NT2/D1 (cell line): ENCODE data around the gene TRAK1.

Experiments used
- SUZ12 ChIP-seq: IDR thresholded peaks from 2 replicates; pipeline ENCODE4 v1.6.1; 2011; ENCODE audit not compliant: insufficient read length, insufficient read depth; ENCODE audit errors: extremely low read depth
- YY1 ChIP-seq: IDR thresholded peaks from 2 replicates; pipeline ENCODE4 v1.6.1; 2011; ENCODE audit not compliant: insufficient read length, insufficient read depth
- ZNF274 ChIP-seq: IDR thresholded peaks from 2 replicates; pipeline ENCODE4 v1.6.1; 2011; ENCODE audit warnings: mild to moderate bottlenecking, low read depth, low read length

DNA sequence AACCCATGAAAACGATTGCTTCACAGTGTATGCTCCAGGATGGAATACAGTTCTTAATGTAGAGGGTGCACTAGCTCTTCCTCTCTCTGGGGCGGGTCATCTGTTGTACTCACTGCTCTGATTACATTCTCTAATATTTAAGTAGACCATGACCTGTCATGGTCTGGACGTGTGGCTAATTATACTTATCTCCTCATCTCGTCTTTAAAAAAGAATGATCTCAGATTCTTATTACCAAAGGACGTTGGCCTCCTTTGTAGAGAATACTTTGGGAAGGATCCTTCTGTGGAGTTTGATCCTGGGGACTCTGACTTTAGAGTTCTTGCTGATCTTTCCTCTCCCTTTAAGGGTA, 48.4 kb upstream of the TRAK1 start:
- TF ChIP-seq ZNF274 (no peak), YY1 (no peak), SUZ12 (no peak)
